HepG2 (cell line): Measurements from ENCODE around the gene WDR73. TPM values are rescaled to one million over a fixed set of nuclear protein-coding genes. Genes with fewer than 3 reads are reported as not detected.

Experiments
- ARNT2 ChIP-seq: sonication (generic); formaldehyde crosslinking; IDR thresholded peaks from 2 replicates; pipeline ENCODE4 v1.8.0; 2022; ENCODE audit warnings: mild to moderate bottlenecking, low read depth, missing genetic modification reagents, moderate library complexity
- FOXP4 ChIP-seq: sonication (generic); formaldehyde crosslinking; IDR thresholded peaks from 2 replicates; pipeline ENCODE4 v1.4.0; 2020; ENCODE audit warnings: missing genetic modification reagents
- KMT2A ChIP-seq: sonication (generic); formaldehyde crosslinking; IDR thresholded peaks from 2 replicates; pipeline ENCODE4 v1.4.0; 2020; ENCODE audit warnings: missing genetic modification reagents
- MAX ChIP-seq: IDR thresholded peaks from 2 replicates; pipeline ENCODE4 v1.6.1; 2012; ENCODE audit warnings: inconsistent platforms
- MTA3 ChIP-seq: sonication (generic); formaldehyde crosslinking; IDR thresholded peaks from 2 replicates; pipeline ENCODE4 v1.4.0; 2020; ENCODE audit warnings: missing genetic modification reagents
- NFYB ChIP-seq: sonication (generic); formaldehyde crosslinking; IDR thresholded peaks from 2 replicates; pipeline ENCODE4 v1.4.0; 2020; ENCODE audit warnings: missing genetic modification reagents
- PAX8 ChIP-seq: sonication (generic); formaldehyde crosslinking; IDR thresholded peaks from 2 replicates; pipeline ENCODE4 v1.8.0; 2022; ENCODE audit warnings: mild to moderate bottlenecking, missing genetic modification reagents, borderline replicate concordance
- PBX2 ChIP-seq: IDR thresholded peaks from 2 replicates; pipeline ENCODE4 v1.6.1; 2016; ENCODE audit warnings: control low read depth
- POLR2AphosphoS5 ChIP-seq: IDR thresholded peaks from 2 replicates; pipeline ENCODE4 v1.6.1; 2012; ENCODE audit warnings: low read depth, low read length
- SMAD1 ChIP-seq: sonication (generic); formaldehyde crosslinking; IDR thresholded peaks from 2 replicates; pipeline ENCODE4 v1.4.0; 2020; ENCODE audit warnings: missing genetic modification reagents, low read depth, mild to moderate bottlenecking, borderline replicate concordance
- SUZ12 ChIP-seq: fragments of 150-350 bp; IDR thresholded peaks from 2 replicates; pipeline ENCODE4 v1.6.1; 2014; ENCODE audit warnings: low read depth, low read length
- TBX2 ChIP-seq: sonication (generic); formaldehyde crosslinking; IDR thresholded peaks from 2 replicates; pipeline ENCODE4 v1.5.0; 2020; ENCODE audit warnings: missing genetic modification reagents, mild to moderate bottlenecking, borderline replicate concordance
- TEAD2 ChIP-seq: sonication (generic); formaldehyde crosslinking; IDR thresholded peaks from 2 replicates; pipeline ENCODE4 v1.9.0; 2021; ENCODE audit warnings: missing genetic modification reagents
- THYN1 ChIP-seq: sonication (generic); formaldehyde crosslinking; IDR thresholded peaks from 2 replicates; pipeline ENCODE4 v1.8.1; 2023; ENCODE audit warnings: low read depth, mild to moderate bottlenecking, moderate library complexity, missing genetic modification reagents, borderline replicate concordance
- TRIM22 ChIP-seq: fragments of 450-650 bp; IDR thresholded peaks from 2 replicates; pipeline ENCODE4 v1.6.1; 2017
- ZBED4 ChIP-seq: sonication (generic); formaldehyde crosslinking; IDR thresholded peaks from 2 replicates; pipeline ENCODE4 v1.4.0; 2020; ENCODE audit warnings: missing genetic modification reagents, borderline replicate concordance
- ZFP90 ChIP-seq: sonication (generic); formaldehyde crosslinking; IDR thresholded peaks from 2 replicates; pipeline ENCODE4 v1.8.0; 2022; ENCODE audit warnings: missing genetic modification reagents, mild to moderate bottlenecking, inconsistent platforms, borderline replicate concordance
- ZNF232 ChIP-seq: sonication (generic); formaldehyde crosslinking; IDR thresholded peaks from 2 replicates; pipeline ENCODE4 v1.4.0; 2020; ENCODE audit warnings: missing genetic modification reagents, borderline replicate concordance
- ZNF552 ChIP-seq: sonication (generic); formaldehyde crosslinking; IDR thresholded peaks from 2 replicates; pipeline ENCODE4 v1.9.0; 2022; ENCODE audit warnings: missing genetic modification reagents, mild to moderate bottlenecking, borderline replicate concordance
- ZNF615 ChIP-seq: sonication (generic); formaldehyde crosslinking; IDR thresholded peaks from 2 replicates; pipeline ENCODE4 v1.5.0; 2020; ENCODE audit warnings: mild to moderate bottlenecking, missing genetic modification reagents, borderline replicate concordance
- ZNF678 ChIP-seq: sonication (generic); formaldehyde crosslinking; IDR thresholded peaks from 2 replicates; pipeline ENCODE4 v1.4.0; 2020; ENCODE audit warnings: mild to moderate bottlenecking, missing genetic modification reagents
- ZNF883 ChIP-seq: sonication (generic); formaldehyde crosslinking; IDR thresholded peaks from 2 replicates; pipeline ENCODE4 v1.5.1; 2020; ENCODE audit warnings: mild to moderate bottlenecking, missing genetic modification reagents; ENCODE audit errors: not compliant biosample characterization
- polyA plus RNA-seq, 8 experiments: library from polyadenylated mRNA; depleted of rRNA in 3 of 8; stranded (reverse) in 7 of 8; unstranded in 1 of 8; fragments of >200 nt; fragmentation: Illumina TruSeq in 4 of 8; extraction: Trizol in 4 of 8; gene quantifications; 2 replicates each; pipeline versions ENCODE4 v1.2.1 to v1.2.3, GENCODE V29; 2011 to 2016; ENCODE audit warnings: low read depth in 4 of 8, missing spikeins in 1 of 8, mixed read lengths in 1 of 8; ENCODE audit not compliant: insufficient read depth in 1 of 8
- total RNA-seq, 5 experiments: library from RNA; depleted of rRNA; stranded (reverse); fragments of >200 nt; fragmentation: Illumina TruSeq; extraction: Trizol; gene quantifications; 2 replicates each; pipeline ENCODE4 v1.2.3, GENCODE V29; 2016; ENCODE audit warnings: low read depth in 1 of 5

The WDR73 gene
- total and polyA plus RNA-seq, 2 of the 13 experiments (the other 11 are each of a cell fraction or from before 2014, with no cell fraction given) = 20.0 to 35.5 TPM

GRCh38 chr15:84594617-84595290 lies 59.3 kb downstream of the WDR73 start (continued):
- TF ChIP-seq THYN1 (CRISPR knock-in tag) = no peak
- TF ChIP-seq TBX2 (CRISPR knock-in tag) = no peak
- TF ChIP-seq ZFP90 (CRISPR knock-in tag) = no peak
- TF ChIP-seq ARNT2 = no peak
- TF ChIP-seq FOXP4 (CRISPR knock-in tag) = no peak
- TF ChIP-seq MTA3 (CRISPR knock-in tag) = no peak
- TF ChIP-seq ZNF552 (CRISPR knock-in tag) = no peak
- TF ChIP-seq POLR2AphosphoS5 = no peak
- no peak for TF ChIP-seq TRIM22
- no peak for TF ChIP-seq PAX8 (CRISPR knock-in tag)
- TF ChIP-seq TEAD2 (CRISPR knock-in tag) = no peak
- no peak for TF ChIP-seq ZNF232 (CRISPR knock-in tag)
- TF ChIP-seq KMT2A (CRISPR knock-in tag) = no peak
- no peak for TF ChIP-seq SMAD1 (CRISPR knock-in tag)
- TF ChIP-seq MAX = no peak
- no peak for TF ChIP-seq PBX2 (CRISPR knock-in tag)
- TF ChIP-seq ZNF615 = no peak
- no peak for TF ChIP-seq NFYB (CRISPR knock-in tag)
- TF ChIP-seq ZBED4 (CRISPR knock-in tag) = no peak
- peak; percentile 48 for TF ChIP-seq ZNF883 (CRISPR knock-in tag)
- no peak for TF ChIP-seq ZNF678 (CRISPR knock-in tag)
- no peak for TF ChIP-seq SUZ12
